ENCODE measurements around the gene SLC25A23.
"Not testable (repeated sequence)": the region's sequence is repeated elsewhere in the genome, so short reads cannot be mapped to it uniquely, and the experiment has no call there.

SLC25A23 gene

GRCh38 chr19:6402058-6402457, 57.5 kb downstream of the SLC25A23 start:
- no peak overlapping the region for H3K4me3 ChIP-seq (ENCODE audit: control insufficient read depth, low read depth, low read length)
- no peak for DNase-seq (ENCODE audit: low read depth)
- TF ChIP-seq, protein P1, sequence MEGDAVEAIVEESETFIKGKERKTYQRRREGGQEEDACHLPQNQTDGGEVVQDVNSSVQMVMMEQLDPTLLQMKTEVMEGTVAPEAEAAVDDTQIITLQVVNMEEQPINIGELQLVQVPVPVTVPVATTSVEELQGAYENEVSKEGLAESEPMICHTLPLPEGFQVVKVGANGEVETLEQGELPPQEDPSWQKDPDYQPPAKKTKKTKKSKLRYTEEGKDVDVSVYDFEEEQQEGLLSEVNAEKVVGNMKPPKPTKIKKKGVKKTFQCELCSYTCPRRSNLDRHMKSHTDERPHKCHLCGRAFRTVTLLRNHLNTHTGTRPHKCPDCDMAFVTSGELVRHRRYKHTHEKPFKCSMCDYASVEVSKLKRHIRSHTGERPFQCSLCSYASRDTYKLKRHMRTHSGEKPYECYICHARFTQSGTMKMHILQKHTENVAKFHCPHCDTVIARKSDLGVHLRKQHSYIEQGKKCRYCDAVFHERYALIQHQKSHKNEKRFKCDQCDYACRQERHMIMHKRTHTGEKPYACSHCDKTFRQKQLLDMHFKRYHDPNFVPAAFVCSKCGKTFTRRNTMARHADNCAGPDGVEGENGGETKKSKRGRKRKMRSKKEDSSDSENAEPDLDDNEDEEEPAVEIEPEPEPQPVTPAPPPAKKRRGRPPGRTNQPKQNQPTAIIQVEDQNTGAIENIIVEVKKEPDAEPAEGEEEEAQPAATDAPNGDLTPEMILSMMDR (conservative IDR thresholded peaks at IDR 0.05; ENCODE audit: control insufficient read depth, insufficient read depth, low read depth, low read length) = no peak

DNA sequence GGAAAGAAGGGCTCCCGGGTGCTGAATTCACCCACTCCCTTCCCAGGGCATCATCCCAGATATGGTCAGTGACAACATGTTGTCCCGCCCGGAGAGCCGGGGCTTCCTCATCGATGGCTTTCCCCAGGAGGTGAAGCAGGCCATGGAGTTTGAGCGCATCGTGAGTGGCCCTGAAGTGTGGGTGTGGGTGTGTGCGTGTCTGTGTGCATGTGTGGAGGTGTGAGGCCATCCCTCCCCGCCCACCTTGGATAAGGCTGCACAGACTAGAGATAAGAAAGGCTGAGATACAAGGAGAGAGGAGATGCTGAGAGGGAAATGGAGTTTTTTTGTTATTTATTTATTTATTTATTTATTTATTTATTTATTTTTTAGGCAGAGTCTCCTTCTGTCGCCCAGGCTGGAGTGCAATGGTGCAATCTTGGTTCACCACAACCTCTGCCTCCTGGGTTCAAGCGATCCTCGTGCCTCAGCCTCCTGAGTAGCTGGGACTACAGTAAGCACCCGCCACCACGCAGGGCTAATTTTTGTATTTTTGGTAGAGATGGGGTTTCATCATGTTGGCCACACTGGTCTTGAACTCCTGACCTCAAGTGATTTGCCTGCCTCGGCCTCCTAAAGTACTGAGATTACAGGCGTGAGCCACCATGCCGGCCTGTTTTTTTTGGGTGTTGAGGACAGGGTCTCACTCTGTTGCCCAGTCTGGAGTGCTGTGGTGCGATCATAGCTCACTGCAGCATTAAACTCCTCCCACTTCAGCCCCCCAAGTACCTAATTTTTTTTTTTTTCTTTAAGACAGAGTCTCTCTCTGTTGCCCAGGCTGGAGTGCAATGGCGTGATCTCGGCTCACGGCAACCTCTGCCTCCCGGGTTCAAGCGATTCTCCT, 59.3 kb downstream of the SLC25A23 start:
- not testable (repeated sequence) for DNase-seq (ENCODE audit: low read depth); H3K4me3 ChIP-seq (ENCODE audit: control insufficient read depth, low read depth, low read length)

DNA sequence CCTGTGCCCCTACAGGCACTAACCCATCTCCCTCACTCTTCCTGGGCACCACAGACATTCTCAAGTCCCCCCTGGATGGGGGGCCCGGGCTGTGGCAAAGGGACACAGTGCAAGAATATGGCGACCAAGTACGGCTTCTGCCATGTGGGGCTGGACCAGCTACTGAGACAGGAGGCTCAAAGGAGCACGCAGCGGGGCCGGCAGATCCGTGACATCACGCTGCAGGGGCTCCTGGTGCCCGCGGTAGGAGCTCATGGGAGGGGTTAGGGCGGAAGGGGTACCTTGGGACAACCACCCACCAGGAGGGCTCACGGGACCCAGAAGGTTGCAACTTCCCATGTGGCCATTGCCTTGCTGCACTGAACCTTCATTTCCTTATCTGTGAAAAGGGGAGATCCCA, 63.3 kb downstream of the SLC25A23 start:
- no peak overlapping the region for H3K4me3 ChIP-seq (ENCODE audit: control insufficient read depth, low read depth, low read length)
- TF ChIP-seq, protein P1 (conservative IDR thresholded peaks at IDR 0.05; ENCODE audit: control insufficient read depth, insufficient read depth, low read depth, low read length) = no peak
- DNase-seq (ENCODE audit: low read depth) = no peak

DNA sequence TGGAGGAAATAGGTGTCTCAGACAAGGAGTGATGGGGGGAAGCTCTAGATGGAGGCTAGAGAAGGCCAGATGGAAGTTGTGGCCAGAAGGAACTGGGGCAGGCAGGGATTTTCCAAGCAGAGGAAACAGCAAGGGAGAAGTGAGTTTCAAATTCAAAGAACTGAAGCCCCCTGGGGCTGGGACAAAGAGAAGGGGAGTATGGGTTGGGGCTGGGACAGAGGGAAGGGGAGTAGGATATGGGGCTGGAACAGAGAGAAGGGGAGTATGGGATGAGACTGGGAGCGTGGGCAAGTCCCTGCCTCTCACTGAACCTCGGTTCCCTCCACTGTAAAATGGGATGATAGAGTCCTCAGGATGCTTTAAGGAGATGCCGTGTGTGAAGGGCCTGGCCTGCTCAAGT, 64.8 kb downstream of the SLC25A23 start:
- TF ChIP-seq, protein P1 (conservative IDR thresholded peaks at IDR 0.05; ENCODE audit: control insufficient read depth, insufficient read depth, low read depth, low read length) = no peak
- DNase-seq (ENCODE audit: low read depth) = no peak
- H3K4me3 ChIP-seq (ENCODE audit: control insufficient read depth, low read depth, low read length) = no peak overlapping the region

DNA sequence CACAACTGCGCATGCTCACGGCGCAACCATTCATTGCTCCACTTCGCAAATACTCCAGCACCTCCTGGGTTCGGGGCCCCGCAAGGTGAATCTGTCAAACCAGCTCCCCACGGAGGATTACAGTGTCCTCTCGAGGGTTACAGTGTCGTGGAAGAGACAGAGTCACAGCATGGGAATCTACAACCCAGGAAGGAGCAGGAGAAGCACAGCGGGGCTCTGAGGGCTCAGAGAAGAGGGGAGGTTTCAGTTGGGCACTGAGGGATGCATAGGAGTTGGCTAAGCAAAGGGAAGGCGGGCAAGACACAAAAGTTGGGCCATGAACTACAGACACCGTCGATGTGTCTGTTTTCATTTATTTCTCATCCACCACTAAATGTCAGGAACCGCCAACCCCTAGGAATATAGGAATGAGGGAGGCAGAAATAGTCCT, 65.6 kb downstream of the SLC25A23 start:
- TF ChIP-seq, protein P1 (conservative IDR thresholded peaks at IDR 0.05; ENCODE audit: control insufficient read depth, insufficient read depth, low read depth, low read length) = no peak
- no peak for DNase-seq (ENCODE audit: low read depth)

DNA sequence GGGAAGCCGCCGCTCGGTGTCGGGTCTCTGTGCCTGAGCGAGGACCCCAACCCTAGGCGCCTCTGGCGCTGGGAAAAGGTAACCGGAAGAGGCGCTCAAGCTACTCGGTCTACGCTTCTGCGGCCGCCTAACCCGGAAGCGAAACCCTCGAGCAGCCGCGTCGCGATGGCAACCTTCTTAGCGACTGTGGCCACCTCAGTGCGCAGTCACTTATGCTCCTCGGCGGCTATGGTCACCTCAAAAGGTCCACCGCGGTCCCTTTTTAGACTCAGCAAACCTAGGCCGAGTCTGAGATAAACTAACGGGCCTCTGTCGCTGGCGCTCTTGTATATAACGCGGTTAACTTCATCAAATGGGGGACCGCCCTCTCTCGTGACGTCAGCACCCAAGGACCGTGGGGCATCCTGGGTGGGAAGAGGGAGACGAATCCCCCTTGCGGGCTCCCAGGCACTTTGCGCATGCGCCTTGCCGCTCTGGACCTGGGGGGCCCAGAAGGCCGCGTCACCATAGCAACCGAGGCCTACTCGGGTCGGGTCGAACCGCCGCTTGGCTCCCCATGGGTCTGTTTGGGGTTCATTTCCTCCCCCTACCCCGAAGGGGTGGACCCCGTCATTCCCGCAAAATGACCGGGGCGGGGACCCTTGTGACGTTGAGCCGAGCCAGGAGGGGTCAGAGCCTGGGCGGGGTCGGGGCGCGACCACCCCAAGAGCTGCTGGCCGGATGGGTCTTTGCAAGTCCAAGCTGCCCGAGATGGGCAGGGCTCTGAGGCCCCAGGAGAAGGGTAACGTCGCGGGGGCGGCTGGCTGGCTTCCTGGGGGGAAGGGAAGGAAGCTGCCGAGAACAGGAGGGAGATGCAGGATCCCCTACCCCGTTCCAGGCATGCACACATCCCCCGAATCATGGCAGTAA, 66.3 kb downstream of the SLC25A23 start, which contains the start of gene GTF2F1:
TSS of gene GTF2F1 (minus strand) at position 91 of the 909 bp plus-strand sequence. CDS start 169 bp downstream, outside the sequence.
- peak within 1 kb of the TSS; percentile 71 for H3K4me3 ChIP-seq (ENCODE audit: control insufficient read depth, low read depth, low read length)
- TF ChIP-seq, protein P1 (conservative IDR thresholded peaks at IDR 0.05; ENCODE audit: control insufficient read depth, insufficient read depth, low read depth, low read length) = peak; percentile 7
- peak; percentile 95 for DNase-seq (ENCODE audit: low read depth)

More for the DNA sequence above, 65.6 kb downstream of the SLC25A23 start:
- peak overlapping the region; percentile 71 for H3K4me3 ChIP-seq (ENCODE audit: control insufficient read depth, low read depth, low read length)
